Ovary (tissue), 3 donors: ENCODE data around the gene CACNA1C.

Experiments
- CTCF ChIP-seq, 3 donors: fragments of 450-650 bp in 2 of 3; fragments of 200-600 bp in 1 of 3; IDR thresholded peaks; one replicate each; pipeline versions ENCODE4 v1.5.1 to v1.8.0; 2016 to 2022; ENCODE audit warnings: antibody characterized with exemption in 3 of 3, mild to moderate bottlenecking in 1 of 3
- EP300 ChIP-seq: sonication (generic); formaldehyde crosslinking; IDR thresholded peaks from one replicate; pipeline ENCODE4 v1.6.1; 2017; ENCODE audit warnings: antibody characterized with exemption
- POLR2A ChIP-seq: fragments of 450-650 bp; IDR thresholded peaks from one replicate; pipeline ENCODE4 v1.6.1; 2017; ENCODE audit warnings: antibody characterized with exemption, mild to moderate bottlenecking, moderate library complexity
- donor health status: DM: no; HTN: no; CAD: no.

- no peak for TF ChIP-seq CTCF (IDR thresholded peaks at IDR 0.05)
- TF ChIP-seq POLR2A: no peak
- TF ChIP-seq EP300: no peak
Observed at GRCh38 chr12:2593045-2593444, 540.3 kb downstream of the CACNA1C start.
